ENCODE results near the gene ZNF436. TPM values are rescaled to one million over a fixed set of nuclear protein-coding genes. Genes with fewer than 3 reads are reported as not detected.

Gene ZNF436
- total RNA-seq, 1 experiment from 2014 or later = 14.8 TPM

DNA sequence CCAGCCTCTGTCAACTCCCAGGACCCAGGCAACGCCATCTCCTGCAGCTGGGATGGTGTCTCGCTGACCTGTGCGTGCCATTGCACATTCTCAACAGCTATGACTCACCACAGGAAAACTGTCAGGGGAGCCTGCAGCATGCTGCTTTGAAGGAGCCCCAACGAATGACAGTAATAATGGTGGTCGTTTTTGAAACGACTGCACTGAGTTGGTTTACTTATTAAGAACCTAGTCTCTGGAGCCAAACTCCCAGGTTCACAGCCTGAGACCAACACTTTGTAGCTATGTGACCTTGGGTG is 33.4 kb upstream of the ZNF436 start:
- no TSS peak for BruUV-seq (replicated peaks)
- intact Hi-C loops (cut with micrococcal nuclease; ENCODE audit: unreplicated experiment) = loop anchor here (5.0 to 10.0 kb wide), 3 partner anchors 88 to 426 kb away; no protein-coding TSS in a partner anchor
- DNase-seq (ENCODE audit: low spot score) = peak; percentile 42

GRCh38 chr1:23402286-23403037 is 32.8 kb upstream of the ZNF436 start:
- no peak overlapping the region for H3K4me3 ChIP-seq (ENCODE audit: low read depth, low read length, poor library complexity, severe bottlenecking)
- H3K4me1 ChIP-seq (ENCODE audit: insufficient read depth, low read length, poor library complexity, severe bottlenecking) = peaks cover 27% of the 10 kb centered on the region
- ChIA-PET POLR2A (ENCODE audit: low non-redundant PET) (no interaction called here), CTCF (interaction anchor here (0.6 kb wide), 2 partner anchors 15 to 138 kb away, joined by 5 to 6 read pairs; no protein-coding TSS in a partner anchor)
- intact Hi-C loops (cut with micrococcal nuclease; ENCODE audit: unreplicated experiment) = loop anchor here (5.0 to 10.0 kb wide), 3 partner anchors 88 to 425 kb away; no protein-coding TSS in a partner anchor
- no peak for TF ChIP-seq EZH2 (IDR thresholded peaks at IDR 0.05; ENCODE audit: borderline replicate concordance, low read depth, low read length, poor library complexity, severe bottlenecking)
- TF ChIP-seq, protein P1, sequence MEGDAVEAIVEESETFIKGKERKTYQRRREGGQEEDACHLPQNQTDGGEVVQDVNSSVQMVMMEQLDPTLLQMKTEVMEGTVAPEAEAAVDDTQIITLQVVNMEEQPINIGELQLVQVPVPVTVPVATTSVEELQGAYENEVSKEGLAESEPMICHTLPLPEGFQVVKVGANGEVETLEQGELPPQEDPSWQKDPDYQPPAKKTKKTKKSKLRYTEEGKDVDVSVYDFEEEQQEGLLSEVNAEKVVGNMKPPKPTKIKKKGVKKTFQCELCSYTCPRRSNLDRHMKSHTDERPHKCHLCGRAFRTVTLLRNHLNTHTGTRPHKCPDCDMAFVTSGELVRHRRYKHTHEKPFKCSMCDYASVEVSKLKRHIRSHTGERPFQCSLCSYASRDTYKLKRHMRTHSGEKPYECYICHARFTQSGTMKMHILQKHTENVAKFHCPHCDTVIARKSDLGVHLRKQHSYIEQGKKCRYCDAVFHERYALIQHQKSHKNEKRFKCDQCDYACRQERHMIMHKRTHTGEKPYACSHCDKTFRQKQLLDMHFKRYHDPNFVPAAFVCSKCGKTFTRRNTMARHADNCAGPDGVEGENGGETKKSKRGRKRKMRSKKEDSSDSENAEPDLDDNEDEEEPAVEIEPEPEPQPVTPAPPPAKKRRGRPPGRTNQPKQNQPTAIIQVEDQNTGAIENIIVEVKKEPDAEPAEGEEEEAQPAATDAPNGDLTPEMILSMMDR (conservative IDR thresholded peaks at IDR 0.05; ENCODE audit: low read depth, low read length) = no peak
- peak overlapping the region; percentile 7 for H3K27ac ChIP-seq (ENCODE audit: low read depth, low read length, poor library complexity, severe bottlenecking)
- H3K27me3 ChIP-seq (replicated peaks; ENCODE audit: insufficient read depth, low read depth, low read length, poor library complexity) = no peaks in the 10 kb centered on the region
- no peaks in the 10 kb centered on the region for H3K36me3 ChIP-seq (ENCODE audit: insufficient read depth, low read length, poor library complexity, severe bottlenecking)
- DNase-seq (ENCODE audit: low spot score) = no peak
- H3K9me3 ChIP-seq (ENCODE audit: low read depth, low read length, poor library complexity, severe bottlenecking) = no peaks in the 10 kb centered on the region
- BruUV-seq (replicated peaks) = no TSS peak

More for the DNA sequence above, 33.4 kb upstream of the ZNF436 start:
- peak overlapping the region; percentile 7 for H3K27ac ChIP-seq (ENCODE audit: low read depth, low read length, poor library complexity, severe bottlenecking)
- H3K4me3 ChIP-seq (ENCODE audit: low read depth, low read length, poor library complexity, severe bottlenecking) = no peak overlapping the region
- no peaks in the 10 kb centered on the region for H3K9me3 ChIP-seq (ENCODE audit: low read depth, low read length, poor library complexity, severe bottlenecking)
- no peaks in the 10 kb centered on the region for H3K36me3 ChIP-seq (ENCODE audit: insufficient read depth, low read length, poor library complexity, severe bottlenecking)
- H3K4me1 ChIP-seq (ENCODE audit: insufficient read depth, low read length, poor library complexity, severe bottlenecking) = peaks cover 27% of the 10 kb centered on the region
- no peak for TF ChIP-seq EZH2 (IDR thresholded peaks at IDR 0.05; ENCODE audit: borderline replicate concordance, low read depth, low read length, poor library complexity, severe bottlenecking)
- TF ChIP-seq, protein P1 (conservative IDR thresholded peaks at IDR 0.05; ENCODE audit: low read depth, low read length) = no peak
- POLR2A ChIA-PET (ENCODE audit: low non-redundant PET) = no interaction called here
- no peaks in the 10 kb centered on the region for H3K27me3 ChIP-seq (replicated peaks; ENCODE audit: insufficient read depth, low read depth, low read length, poor library complexity)
- CTCF ChIA-PET = interaction anchor here (0.6 to 1.2 kb wide), 4 partner anchors 16 to 304 kb away, joined by 3 to 9 read pairs (median 5); no protein-coding TSS in a partner anchor

DNA sequence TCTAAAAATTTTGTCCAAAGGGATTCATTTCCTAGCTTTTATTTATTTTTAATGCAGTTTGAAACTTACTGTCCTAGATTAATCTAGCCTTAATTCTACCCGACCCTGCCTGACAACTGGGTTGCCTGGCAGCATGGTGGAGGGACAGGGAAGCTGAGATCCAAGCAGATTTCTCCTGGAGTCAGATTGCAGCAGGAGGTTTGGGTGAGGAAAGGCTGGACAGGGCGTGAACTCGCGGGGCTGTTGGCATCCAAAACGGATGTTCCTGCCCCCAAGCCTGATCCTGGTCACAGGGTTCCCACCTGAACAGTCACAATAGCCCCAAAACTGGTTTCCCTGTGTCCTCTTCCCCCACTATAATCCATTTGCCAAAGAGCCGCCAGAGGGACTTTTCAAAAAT is 31.7 kb upstream of the ZNF436 start:
- intact Hi-C loops (cut with micrococcal nuclease; ENCODE audit: unreplicated experiment) = loop anchor here (5.0 to 10.0 kb wide), 3 partner anchors 87 to 424 kb away; no protein-coding TSS in a partner anchor
- CTCF ChIA-PET = no interaction called here
- POLR2A ChIA-PET (ENCODE audit: low non-redundant PET) = no interaction called here
- Histone ChIP-seq H3K4me3 (ENCODE audit: low read depth, low read length, poor library complexity, severe bottlenecking) (no peak overlapping the region), H3K4me1 (ENCODE audit: insufficient read depth, low read length, poor library complexity, severe bottlenecking) (peaks cover 27% of the 10 kb centered on the region), H3K36me3 (ENCODE audit: insufficient read depth, low read length, poor library complexity, severe bottlenecking) (no peaks in the 10 kb centered on the region), H3K27me3 (replicated peaks; ENCODE audit: insufficient read depth, low read depth, low read length, poor library complexity) (no peaks in the 10 kb centered on the region), H3K27ac (ENCODE audit: low read depth, low read length, poor library complexity, severe bottlenecking) (no peak overlapping the region), H3K9me3 (ENCODE audit: low read depth, low read length, poor library complexity, severe bottlenecking) (no peaks in the 10 kb centered on the region)
- TF ChIP-seq EZH2 (IDR thresholded peaks at IDR 0.05; ENCODE audit: borderline replicate concordance, low read depth, low read length, poor library complexity, severe bottlenecking) = no peak
- TF ChIP-seq, protein P1 (conservative IDR thresholded peaks at IDR 0.05; ENCODE audit: low read depth, low read length) = no peak
- no TSS peak for BruUV-seq (replicated peaks)
- no peak for DNase-seq (ENCODE audit: low spot score)

All from A673 (cell line).